Measurements from ENCODE around the gene P2RY6. TPM values are rescaled to one million over a fixed set of nuclear protein-coding genes. Genes with fewer than 3 reads are reported as not detected.

Gene P2RY6
- total and polyA plus RNA-seq, 7 donors: 1.2 to 5.5 (median 2.5) TPM; not detected in 1

- H3K27ac ChIP-seq: peak overlapping the region; percentile 94 to 100 (median 98)
- peaks cover 3 to 100% (median 99%) of the 10 kb centered on the region in 4 donors for H3K4me1 ChIP-seq
Observed at GRCh38 chr11:73315293-73316020, 43.3 kb downstream of the P2RY6 start.

GRCh38 chr11:73316422-73316821, 44.3 kb downstream of the P2RY6 start:
- Histone ChIP-seq H3K27me3 (no peaks in the 10 kb centered on the region), H3K9me3 (no peaks in the 10 kb centered on the region), H3K4me3 (no peak overlapping the region), H3K4me1 (peaks cover 3 to 100% (median 99%) of the 10 kb centered on the region in 4 donors), H3K27ac (peak overlapping the region; percentile 94 to 100 (median 98)), H3K36me3 (no peaks in the 10 kb centered on the region)
- WGBS, 2 donors: 79 to 83% methylated on average over 1 of the region's 1 CpG
- no peak for DNase-seq
- TF ChIP-seq POLR2A (IDR thresholded peaks at IDR 0.05) (no peak), POLR2AphosphoS5 (IDR thresholded peaks at IDR 0.05) (no peak), CTCF (IDR thresholded peaks at IDR 0.05) (no peak), EP300 (IDR thresholded peaks at IDR 0.05) (no peak)
- intact Hi-C loops (cut with DNase I): no loop called here

More at GRCh38 chr11:73315293-73316020, 43.3 kb downstream of the P2RY6 start:
- H3K9me3 ChIP-seq: no peaks in the 10 kb centered on the region
- peak; percentile 83 for DNase-seq
- no peaks in the 10 kb centered on the region for H3K36me3 ChIP-seq
- intact Hi-C loops (cut with DNase I): no loop called here
- peak overlapping the region in 2 of 4 donors; percentile 8 to 71 for H3K4me3 ChIP-seq
- no peaks in the 10 kb centered on the region for H3K27me3 ChIP-seq
- WGBS, 2 donors: 66 to 81% methylated on average over 9 of the region's 9 CpGs
- TF ChIP-seq EP300 (IDR thresholded peaks at IDR 0.05): peak in 1 of 4 donors; percentile 26
- TF ChIP-seq POLR2AphosphoS5 (IDR thresholded peaks at IDR 0.05): peak in 3 of 4 donors; percentile 65 to 81 (median 74)
- TF ChIP-seq CTCF (IDR thresholded peaks at IDR 0.05): no peak
- TF ChIP-seq POLR2A (IDR thresholded peaks at IDR 0.05): no peak

GRCh38 chr11:73317373-73317772, 45.2 kb downstream of the P2RY6 start:
- intact Hi-C loops (cut with DNase I): no loop called here
- H3K4me1 ChIP-seq: peaks cover 3 to 100% (median 99%) of the 10 kb centered on the region in 4 donors
- peak; percentile 93 for DNase-seq
- no peaks in the 10 kb centered on the region for H3K27me3 ChIP-seq
- no peaks in the 10 kb centered on the region for H3K9me3 ChIP-seq
- peak; percentile 33 to 71 (median 70) for TF ChIP-seq POLR2AphosphoS5 (IDR thresholded peaks at IDR 0.05)
- TF ChIP-seq POLR2A (IDR thresholded peaks at IDR 0.05): no peak
- peak in 2 of 4 donors; percentile 35 to 61 for TF ChIP-seq EP300 (IDR thresholded peaks at IDR 0.05)
- no peak for TF ChIP-seq CTCF (IDR thresholded peaks at IDR 0.05)
- WGBS, 2 donors: 79 to 89% methylated on average over 4 of the region's 4 CpGs
- H3K4me3 ChIP-seq: peak overlapping the region in 1 of 4 donors; percentile 14
- peak overlapping the region; percentile 94 to 100 (median 98) for H3K27ac ChIP-seq
- H3K36me3 ChIP-seq: no peaks in the 10 kb centered on the region

- peak; percentile 67 for DNase-seq
- peaks cover 3 to 100% (median 100%) of the 10 kb centered on the region in 4 donors for H3K4me1 ChIP-seq
- no peaks in the 10 kb centered on the region for H3K9me3 ChIP-seq
- WGBS, 2 donors: 79 to 90% methylated on average over 3 of the region's 3 CpGs
- no peak overlapping the region for H3K4me3 ChIP-seq
- peak overlapping the region; percentile 94 to 100 (median 98) for H3K27ac ChIP-seq
- intact Hi-C loops (cut with DNase I): no loop called here
- H3K27me3 ChIP-seq: no peaks in the 10 kb centered on the region
- H3K36me3 ChIP-seq: no peaks in the 10 kb centered on the region
- TF ChIP-seq CTCF (IDR thresholded peaks at IDR 0.05) (no peak), POLR2AphosphoS5 (IDR thresholded peaks at IDR 0.05) (no peak), EP300 (IDR thresholded peaks at IDR 0.05) (no peak), POLR2A (IDR thresholded peaks at IDR 0.05) (no peak)
Observed at GRCh38 chr11:73317803-73318202, 45.7 kb downstream of the P2RY6 start.
